ENCODE measurements around the gene WDR45. TPM values are rescaled to one million over a fixed set of nuclear protein-coding genes. Genes with fewer than 3 reads are reported as not detected.

Gene WDR45
- total RNA-seq, 1 donor from 2014 or later = 55.0 TPM

DNA sequence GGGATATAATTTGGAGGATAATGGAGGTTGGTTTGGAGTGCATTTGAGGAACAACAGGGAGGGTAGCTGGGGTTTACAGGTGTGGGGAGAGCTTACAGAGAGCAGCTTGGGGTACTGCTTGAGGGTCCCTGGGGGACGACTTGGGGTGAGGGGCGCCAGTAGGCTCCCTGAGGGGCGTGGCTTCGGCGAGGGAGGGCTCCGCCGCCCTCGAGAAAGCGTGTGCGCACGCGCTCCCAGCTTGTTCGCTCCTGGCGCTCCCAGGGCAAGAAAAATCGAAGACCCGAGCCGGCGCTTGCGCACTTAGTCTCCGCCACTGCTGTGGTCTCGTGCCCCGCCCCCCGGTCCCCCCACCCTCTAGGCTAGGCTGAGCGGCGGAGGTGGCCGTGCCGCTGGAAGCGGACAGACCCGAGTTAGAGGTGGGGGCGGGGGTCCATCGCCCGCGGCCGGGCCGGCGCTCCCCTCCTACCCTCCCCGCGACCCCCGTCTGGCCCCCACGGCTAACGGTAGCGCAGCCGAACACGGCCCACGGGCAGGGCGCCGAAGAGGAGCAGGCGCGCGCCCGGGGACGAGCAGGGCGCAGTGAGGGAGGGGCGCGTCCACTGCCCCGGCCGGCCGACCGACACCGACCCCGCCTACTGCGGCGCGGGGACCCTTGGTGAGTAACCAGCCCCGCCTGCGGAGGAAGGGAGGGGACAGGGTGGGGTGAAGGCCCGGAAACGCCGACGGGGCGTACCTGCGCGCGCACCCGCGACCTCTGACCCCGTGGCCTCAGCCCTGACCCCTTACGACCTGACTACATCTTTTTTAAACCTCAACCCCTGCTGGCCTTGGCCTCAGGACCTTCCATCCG is 26.2 kb downstream of the WDR45 start:
- Mint-ChIP-seq H3K27me3 (no peaks in the 10 kb centered on the region), H3K27ac (peak overlapping the region; percentile 64), H3K4me1 (ENCODE audit: low read depth) (peaks cover 12% of the 10 kb centered on the region), H3K36me3 (ENCODE audit: insufficient read depth) (peaks cover 4% of the 10 kb centered on the region), H3K9me3 (ENCODE audit: low read depth) (peaks cover 29% of the 10 kb centered on the region), H3K4me3 (ENCODE audit: low read depth) (peak overlapping the region; percentile 86)
- DNase-seq (ENCODE audit: low spot score, unreplicated experiment) = peak; percentile 59
- no peak for TF ChIP-seq CTCF (IDR thresholded peaks at IDR 0.05; ENCODE audit: unreplicated experiment)

DNA sequence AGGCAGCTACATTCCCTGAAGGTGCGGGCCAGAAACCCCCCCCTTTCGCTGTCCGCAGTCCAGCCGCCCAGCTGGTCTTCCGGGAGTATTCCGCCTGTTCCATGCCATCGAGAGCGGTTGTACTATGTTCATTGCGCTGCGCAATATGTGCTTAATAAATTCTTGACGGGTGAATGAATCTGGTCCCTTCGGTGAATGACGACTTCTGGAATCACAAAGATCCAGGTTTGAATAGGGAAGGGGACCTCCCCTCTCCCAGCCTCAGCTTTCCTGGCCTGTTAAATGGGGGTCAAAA is 35.8 kb downstream of the WDR45 start:
- Mint-ChIP-seq H3K4me3 (ENCODE audit: low read depth) (peak overlapping the region; percentile 87), H3K27ac (peak overlapping the region; percentile 42)
- no peak for DNase-seq (ENCODE audit: low spot score, unreplicated experiment)

DNA sequence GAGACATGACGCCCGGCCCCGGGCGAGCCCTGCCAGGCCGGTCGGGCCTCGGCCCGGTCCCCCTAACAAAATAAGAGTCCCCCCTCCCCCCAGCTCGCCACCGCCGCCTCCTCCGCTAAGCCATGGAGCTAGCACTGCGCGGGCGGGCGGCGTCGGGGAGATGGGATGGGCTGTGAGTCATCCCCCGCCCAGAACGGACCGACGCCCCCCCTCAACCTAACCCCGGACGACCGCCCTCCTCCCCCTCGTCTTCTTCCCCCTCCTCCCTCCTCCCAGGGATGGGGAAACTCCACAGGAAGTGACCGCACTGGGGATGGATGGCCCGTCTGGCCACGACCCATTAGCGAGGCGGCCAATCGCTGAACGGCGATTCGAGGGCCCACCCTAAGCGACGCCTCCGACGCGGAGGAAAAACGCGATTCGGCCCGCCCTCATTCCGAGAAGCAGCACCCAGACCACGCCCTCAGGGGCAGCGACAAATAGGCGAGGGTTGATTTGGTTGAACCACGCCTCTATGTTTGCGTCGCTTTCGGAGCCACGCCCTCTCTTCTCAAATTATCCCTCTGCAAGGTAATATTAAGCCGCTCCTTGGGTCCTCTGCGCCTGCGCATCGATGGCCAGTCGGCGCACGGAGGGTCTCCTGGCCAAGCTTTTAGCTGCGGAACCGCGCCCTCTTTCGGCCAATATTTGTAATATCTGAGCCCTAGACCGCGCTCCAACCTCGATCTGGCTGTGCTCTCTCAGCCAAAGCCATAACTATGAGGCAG is 36.3 kb downstream of the WDR45 start, which contains the start of gene TFE3:
Gene TFE3, minus strand, starts transcription at position 138 of the 767 bp plus-strand sequence. Its CDS starts 131 bp downstream, at position 7.
- Mint-ChIP-seq H3K9me3 (ENCODE audit: low read depth) (peaks cover 9% of the 10 kb centered on the region), H3K4me1 (ENCODE audit: low read depth) (peaks cover 18% of the 10 kb centered on the region), H3K36me3 (ENCODE audit: insufficient read depth) (peaks cover 5% of the 10 kb centered on the region), H3K27me3 (no peaks in the 10 kb centered on the region), H3K27ac (peak within 1 kb of the TSS; percentile 97), H3K4me3 (ENCODE audit: low read depth) (peak within 1 kb of the TSS; percentile 87)
- peak; percentile 63 for TF ChIP-seq CTCF (IDR thresholded peaks at IDR 0.05; ENCODE audit: unreplicated experiment)
- peak; percentile 87 for DNase-seq (ENCODE audit: low spot score, unreplicated experiment)

More for the DNA sequence above, 35.8 kb downstream of the WDR45 start:
- peaks cover 18% of the 10 kb centered on the region for H3K4me1 Mint-ChIP-seq (ENCODE audit: low read depth)
- H3K36me3 Mint-ChIP-seq (ENCODE audit: insufficient read depth) = no peaks in the 10 kb centered on the region
- no peaks in the 10 kb centered on the region for H3K27me3 Mint-ChIP-seq
- no peak for TF ChIP-seq CTCF (IDR thresholded peaks at IDR 0.05; ENCODE audit: unreplicated experiment)
- H3K9me3 Mint-ChIP-seq (ENCODE audit: low read depth) = peaks cover 5% of the 10 kb centered on the region

GRCh38 chrX:49042581-49043219 is 37.0 kb downstream of the WDR45 start:
- H3K9me3 Mint-ChIP-seq (ENCODE audit: low read depth) = peaks cover 11% of the 10 kb centered on the region
- peak overlapping the region; percentile 97 for H3K27ac Mint-ChIP-seq
- peak overlapping the region; percentile 87 for H3K4me3 Mint-ChIP-seq (ENCODE audit: low read depth)
- no peaks in the 10 kb centered on the region for H3K27me3 Mint-ChIP-seq
- H3K4me1 Mint-ChIP-seq (ENCODE audit: low read depth) = peaks cover 18% of the 10 kb centered on the region
- no peak for DNase-seq (ENCODE audit: low spot score, unreplicated experiment)
- peaks cover 8% of the 10 kb centered on the region for H3K36me3 Mint-ChIP-seq (ENCODE audit: insufficient read depth)
- TF ChIP-seq CTCF (IDR thresholded peaks at IDR 0.05; ENCODE audit: unreplicated experiment) = no peak
